HG03097 (cell line): ENCODE results near the gene ATP10A.

Experiments used
- ATAC-seq: cut with Tn5 transposase; IDR thresholded peaks from one replicate; pipeline ENCODE4 v1.9.1; 2021; ENCODE audit not compliant: unreplicated experiment, low FRiP score

Gene ATP10A

DNA sequence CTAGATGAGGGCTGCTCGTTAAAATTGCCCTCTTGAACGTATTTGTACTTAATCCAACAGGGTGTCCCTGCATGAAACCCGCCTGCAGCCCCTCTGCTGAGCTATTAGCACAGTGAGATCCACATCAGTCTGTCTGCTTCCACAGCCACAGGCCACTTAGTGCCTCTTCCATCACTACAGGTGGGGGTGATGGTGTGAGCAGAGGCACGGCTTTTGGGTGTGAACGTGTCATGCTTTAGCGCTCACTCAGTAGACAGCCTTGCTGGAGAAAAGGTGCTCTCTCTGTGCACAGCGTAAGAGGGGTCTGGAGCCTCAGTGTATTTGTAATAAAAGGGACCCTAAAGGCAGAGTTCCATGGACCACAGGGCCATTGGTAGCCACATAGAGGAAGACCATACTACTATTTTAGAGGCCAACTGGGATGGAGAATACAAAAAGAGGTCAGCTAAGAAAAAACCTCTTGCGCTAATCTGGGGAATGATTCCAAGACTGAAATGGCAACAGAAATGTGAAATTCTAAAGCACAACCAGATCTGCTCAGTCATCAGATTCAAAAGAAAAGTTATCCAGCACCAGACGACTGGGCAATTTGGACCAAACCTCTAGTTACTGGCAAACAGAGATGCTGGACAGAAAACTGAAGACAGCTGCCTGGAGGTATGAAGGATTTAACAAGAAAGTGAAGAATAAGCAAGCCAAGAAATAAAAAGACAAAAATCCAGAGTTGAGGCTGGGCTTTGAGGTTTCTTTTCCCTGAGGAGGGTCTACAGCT is 120.2 kb downstream of the ATP10A start:
- ATAC-seq: no peak

DNA sequence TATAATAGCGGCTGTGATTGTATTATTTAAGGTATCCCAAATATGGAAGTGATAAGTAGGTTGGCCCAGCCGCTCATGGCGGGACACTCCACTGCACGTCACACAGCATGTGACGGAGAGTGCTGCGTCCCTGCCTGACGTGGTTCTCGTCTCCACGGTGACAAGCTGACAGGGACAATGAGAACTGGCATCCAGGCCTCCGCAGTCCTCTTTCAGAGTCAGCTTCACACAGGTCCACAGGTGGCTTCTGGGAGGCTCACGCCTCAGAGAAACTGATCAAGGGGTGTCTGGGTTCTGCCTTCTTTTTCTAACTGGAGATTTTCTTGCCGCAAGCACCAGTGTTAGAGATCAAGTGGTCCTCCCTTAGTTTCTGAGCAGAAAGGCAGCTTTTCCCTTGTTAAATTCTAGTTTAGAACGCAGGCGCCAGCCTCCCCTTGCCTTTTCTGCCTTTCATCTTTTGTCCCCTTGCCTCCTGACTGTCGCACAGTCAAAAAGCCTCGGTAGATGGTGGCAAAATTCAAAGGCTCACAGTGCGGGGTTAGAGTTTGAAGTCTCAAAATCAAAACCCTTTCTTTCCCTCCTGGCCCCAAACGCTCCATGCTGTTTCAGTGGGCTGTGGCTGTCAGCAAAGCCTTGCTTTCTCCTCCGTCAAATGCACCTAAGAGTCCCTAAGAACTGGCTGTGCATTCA is 120.9 kb downstream of the ATP10A start:
- ATAC-seq: no peak

DNA sequence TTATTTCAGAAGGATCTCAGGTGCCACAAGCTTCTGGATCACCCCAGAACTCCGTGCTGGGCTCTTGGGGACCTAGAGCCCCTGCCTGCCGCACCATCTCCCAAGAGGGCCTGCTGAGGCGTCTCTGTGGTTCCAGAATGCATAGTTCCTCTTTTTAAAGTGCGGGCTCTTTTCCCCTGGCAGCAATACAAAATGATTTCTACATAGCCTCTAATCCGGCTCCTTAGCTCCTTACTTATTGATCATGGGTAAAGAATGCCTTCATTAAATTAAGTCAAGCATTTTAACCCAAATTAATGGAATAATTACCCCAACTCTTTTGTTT is 121.9 kb downstream of the ATP10A start:
- ATAC-seq: no peak

DNA sequence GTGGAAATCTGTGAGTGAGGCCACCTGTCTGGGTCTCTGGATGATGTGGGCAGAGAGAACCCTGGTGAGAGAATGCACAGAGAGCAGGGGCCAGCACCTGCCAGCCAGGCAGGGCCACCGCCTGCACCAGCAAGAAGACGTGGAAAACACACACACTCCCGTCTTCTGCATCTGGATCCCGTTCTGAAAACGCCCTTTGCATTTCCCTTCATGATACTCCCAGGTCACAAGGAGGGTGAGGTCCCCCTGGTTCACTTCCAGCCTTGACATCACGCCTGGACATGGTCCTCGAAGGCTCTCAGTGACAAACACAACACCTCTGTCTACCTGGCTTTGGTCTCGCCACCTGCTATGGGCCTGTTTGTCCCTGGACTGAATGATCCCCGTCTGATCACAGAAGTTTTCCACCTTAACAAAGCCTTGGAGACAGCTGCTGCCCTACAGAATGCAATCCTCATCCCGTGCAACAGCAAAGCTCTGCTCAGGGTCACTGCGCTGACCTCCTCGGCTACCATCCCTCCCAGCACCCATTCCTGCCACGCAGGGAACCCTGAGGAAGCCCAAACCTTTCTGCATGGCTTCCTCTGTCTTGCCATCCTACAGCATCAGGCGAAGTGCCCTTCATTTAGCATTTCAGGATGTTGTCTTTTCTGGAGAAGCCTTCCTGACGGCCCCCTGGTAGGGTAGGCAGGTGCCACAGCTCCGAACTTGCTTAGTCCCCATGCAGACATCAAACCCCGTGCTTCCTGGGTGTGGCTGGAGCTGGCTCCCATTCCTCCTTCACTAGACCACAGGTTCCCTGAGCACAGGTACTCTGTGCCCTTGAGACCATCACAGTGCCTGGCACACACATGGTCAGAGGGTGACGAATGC is 122.5 kb downstream of the ATP10A start:
- ATAC-seq: no peak

DNA sequence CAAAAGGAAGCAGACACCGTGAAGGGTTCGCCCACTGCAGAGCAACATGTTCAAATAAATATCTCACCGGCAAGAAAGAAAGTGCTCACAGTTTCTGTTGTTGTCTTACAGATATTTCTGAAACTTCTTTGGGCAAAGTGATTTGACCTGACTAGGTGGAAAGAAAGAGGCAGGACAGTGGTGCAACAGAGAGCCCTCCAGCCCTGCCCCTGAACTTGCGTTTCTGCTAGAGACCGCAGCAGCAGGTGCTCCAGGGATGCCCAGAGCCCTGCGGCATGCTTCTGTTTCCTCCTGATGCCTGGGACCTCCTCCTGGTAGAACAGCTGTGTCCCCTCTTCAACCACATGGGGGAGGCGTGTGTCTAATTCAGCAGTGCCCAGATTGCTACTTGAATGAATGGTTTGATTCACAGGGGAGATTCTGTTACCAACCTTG is 123.4 kb downstream of the ATP10A start:
- ATAC-seq: no peak

DNA sequence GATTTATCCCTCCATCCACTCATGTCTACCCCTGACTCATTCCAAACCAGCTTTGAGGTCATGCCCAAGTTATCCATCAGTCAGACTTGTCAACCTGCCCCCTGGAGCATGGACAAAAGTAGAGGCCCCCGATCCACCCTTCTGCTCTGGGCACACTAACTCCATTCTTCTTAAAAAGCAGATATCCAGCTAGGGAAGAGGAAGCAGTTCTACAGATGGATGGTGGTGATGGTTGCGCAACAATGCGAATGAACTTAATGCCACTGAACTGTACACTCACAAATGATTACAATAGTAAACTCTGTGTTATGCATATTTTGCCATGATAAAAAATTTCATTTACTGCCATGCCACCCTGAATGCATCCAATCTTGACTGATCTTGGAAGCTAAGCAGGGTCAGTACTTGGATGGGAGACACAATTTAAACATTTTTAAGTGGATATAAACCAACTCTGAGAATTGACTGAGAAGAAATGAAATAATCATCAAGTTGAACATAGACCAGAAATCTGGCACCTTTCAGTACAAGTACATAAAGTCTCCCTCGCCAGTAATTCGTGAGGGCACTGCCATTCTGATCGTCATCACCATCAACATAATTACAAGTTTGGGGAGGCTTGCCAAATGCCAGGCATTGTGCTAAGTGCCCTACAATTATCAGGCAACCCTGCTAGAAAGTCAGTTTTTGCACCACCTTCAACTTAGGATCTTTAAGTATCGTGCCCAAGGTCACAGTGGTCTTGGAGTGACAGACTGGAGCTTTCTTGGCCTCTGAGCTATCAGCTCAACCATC is 124.8 kb downstream of the ATP10A start:
- ATAC-seq: no peak

DNA sequence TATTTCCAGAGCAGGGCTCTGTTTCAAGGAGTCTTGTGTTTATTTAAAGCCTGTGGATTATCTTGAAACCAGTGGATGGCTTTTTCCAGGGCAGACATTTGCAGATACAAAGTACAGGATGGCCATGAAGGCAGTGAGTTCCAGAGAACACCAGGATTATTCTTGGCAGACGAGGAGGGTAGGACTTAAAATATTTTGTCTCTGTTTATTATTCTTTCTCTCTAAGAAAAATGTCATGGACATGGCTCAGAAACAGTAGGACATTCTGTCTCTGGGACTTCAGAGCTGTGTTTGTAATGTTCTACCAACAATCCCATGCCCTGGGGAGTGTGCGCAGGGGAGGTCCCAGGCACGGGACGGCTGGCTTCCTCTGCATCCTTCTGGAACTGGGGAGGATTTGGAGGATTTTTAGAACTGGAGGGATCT is 125.9 kb downstream of the ATP10A start:
- no peak for ATAC-seq

DNA sequence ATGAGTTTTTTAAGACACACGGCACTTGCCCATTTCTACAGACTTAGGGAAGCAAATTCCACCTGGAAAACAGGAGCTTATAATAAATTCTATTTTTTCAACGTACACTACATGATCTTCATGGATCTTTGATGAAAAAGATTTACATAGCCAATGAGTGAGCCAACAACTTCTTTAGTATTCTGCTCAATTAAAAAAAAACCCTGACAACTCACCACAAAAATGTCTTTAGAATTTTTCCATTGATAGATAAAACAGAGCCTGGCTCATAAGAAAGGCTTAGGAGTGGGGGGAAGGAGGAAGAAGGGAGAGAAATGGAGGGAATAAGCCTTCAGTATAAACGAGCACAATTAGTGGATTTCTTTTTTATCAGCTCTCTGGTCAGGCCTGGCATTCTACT is 126.7 kb downstream of the ATP10A start:
- no peak for ATAC-seq

DNA sequence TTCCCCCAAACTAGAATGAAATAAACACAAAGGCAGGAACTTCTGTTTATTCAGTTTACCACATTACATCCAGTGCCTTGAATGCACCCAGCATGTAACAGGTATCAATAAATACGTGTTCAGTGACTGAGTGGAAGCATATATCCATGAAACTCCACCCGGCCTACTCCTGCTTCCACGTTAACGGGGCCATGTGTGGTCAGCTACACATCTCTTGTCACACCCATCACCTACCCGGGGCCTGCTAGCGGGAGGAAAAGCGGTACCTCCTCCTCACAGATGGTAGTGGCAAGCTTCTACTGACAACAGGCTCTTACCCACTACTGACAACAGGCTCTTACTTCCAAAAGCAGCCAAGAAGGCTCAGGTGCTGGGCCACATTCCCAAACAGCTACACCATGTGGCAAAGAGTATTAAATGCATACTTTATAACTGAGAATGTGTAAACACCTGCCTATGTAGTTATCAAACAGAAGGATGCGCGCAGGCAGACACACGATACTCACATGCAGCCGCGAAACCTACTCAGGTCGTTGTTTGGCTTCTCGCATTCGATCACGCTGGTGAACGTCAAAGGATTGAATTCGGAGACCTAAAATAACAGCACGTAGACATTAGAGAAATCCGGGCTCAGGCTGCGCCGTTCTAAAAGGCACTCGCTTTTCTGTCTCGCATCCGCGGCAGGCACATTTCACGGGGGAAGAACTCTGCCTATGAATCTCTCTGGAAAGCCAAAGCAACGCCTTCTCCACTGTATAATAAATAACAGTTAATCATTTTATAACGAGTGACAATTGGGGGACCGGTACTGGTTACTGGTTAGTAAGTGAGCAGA is 127.4 kb downstream of the ATP10A start:
- ATAC-seq: no peak

DNA sequence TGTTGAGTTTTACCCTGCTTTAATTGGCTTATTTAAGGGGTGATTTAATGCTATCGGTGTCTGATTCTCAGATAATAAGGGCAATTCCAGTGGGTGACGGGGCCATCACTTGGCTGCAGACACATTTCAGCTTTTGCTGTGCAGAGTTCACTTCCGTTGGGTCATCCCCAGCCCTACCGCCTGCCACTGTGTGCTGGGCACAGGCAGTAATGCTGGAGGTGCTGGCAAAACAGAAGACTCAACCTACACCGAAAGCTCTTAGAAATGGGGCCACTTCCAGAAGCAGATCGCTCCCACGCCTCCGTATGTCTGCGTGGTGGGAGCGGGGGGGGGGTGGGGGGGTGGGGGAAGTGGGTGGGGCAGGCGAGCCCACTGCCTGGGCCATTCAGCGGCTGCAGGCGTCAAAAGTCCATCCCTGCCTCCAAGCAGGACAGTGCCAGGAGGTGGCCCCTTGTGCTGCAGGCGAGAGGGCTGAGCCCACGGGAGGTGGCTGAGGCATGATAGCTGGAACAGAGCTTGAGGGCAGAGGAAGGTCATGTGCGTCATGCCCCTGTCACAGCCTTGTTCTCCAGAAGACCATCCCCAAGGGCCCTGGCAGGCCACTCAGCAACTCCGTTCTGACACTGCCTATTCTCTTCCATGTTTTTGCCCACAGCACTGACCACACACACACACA is 128.3 kb downstream of the ATP10A start:
- no peak for ATAC-seq

DNA sequence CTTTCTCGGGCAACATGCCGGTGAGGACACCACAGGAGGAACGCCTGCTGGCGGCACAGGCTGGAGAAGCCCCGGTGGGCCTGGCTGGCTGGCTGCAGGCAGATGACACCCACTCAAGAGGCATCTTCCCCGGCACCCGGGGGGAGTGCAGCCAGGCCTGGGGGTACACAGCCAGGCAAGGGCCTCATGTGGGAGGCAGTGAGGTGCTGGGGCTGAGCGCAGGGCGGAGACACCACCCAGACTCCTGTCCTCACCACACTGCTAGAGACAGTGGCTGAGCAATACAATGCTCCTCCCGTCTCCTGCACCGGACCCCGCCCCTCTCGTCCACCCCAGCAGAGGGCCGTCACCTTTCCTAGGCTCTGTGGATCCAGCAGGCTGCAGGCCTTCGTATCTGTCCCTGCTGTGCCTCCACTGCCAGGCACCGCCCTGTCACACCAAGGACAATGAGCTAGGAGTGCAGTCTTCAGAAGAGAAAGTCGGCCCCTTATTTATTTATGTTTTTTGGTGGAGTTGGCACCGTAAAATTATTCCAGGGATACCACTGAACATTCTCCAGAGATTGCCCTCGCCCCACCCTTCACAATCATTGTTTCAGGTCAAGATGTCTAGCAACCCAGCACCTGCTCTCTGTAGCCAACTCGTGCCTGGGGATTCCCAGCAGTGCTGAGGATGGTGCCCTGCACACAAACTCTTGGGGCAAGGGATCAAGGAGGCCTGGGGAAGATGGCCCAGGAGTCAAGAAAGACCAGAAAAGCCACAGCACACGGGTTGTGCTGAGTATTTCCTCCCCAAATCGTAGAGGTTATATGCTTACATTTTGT is 129.1 kb downstream of the ATP10A start:
- no peak for ATAC-seq

DNA sequence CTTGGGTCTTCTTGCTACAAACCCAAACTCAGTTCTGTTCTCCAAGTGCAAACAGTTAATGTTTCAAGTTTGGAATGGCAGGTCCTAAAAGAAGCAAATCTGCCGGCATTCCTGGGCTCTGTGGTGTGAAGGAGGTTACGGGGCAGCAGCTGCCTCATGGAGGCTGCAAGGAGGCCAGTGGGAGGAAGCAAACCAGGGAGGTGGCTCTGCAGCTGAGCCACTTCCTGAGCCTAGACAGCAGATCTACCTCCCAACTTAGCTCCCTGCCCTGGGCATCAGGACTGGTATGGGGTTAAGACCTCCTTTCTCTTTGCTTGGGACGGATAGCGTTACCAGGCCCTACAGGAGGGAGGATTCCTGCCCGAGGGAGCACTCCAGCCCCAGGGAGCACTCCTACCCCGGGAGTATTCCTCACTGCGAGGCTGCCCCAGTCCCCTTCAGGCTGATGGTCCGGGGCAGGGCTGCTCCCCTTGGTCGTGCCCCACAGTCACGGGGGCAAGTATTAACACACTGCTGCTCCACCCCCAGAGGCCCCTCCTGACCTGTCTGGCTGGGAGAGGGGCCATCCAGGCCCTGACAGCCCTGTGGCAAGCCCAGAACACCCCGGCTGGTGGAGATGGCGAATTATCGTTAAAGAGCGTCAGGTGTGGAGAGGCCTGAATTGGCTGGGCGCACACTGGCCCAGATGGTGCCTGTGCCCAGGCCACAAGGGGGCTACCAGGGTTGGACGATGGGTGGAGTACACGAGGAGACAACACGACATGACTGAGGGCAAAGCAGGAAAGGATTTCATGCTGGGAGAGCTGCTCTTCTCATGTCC is 129.9 kb downstream of the ATP10A start:
- ATAC-seq: no peak

DNA sequence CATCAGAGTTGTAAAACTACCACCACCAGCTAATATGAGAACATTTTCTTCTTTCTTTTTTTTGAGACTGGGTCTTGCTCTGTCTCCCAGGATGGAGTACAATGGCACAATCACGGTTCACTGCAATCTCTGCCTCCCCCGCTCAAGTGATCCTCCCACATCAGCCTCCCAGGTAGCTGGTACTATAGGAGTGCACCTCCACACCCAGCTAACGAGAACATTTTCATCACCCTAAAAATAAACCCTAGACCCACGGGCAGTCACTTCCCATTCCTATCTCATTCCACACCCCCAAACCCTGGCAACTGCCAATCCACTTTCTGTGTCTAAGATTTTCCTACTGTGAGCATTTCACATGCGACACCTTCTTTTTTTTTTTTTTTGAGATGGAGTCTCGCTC is 130.9 kb downstream of the ATP10A start:
- no peak for ATAC-seq

DNA sequence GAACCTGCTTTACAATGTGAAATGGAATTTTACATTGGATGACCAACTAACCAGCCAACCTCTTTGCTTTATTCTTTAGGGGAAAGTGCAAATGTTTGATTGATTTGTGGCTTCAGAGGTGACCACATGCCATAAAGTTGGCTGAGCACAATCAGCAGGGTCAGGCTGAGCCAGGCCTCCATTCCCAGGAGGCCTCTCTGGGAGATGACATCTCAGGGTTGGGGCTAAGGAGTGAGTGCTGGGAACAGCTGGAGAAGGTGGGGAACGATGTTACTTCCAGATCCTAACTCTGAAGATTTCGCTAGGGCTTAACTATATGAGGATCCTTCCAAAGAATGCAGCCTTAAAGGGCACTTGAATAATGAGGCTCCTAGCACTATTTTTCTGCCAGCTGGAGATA is 131.7 kb downstream of the ATP10A start:
- ATAC-seq: no peak

DNA sequence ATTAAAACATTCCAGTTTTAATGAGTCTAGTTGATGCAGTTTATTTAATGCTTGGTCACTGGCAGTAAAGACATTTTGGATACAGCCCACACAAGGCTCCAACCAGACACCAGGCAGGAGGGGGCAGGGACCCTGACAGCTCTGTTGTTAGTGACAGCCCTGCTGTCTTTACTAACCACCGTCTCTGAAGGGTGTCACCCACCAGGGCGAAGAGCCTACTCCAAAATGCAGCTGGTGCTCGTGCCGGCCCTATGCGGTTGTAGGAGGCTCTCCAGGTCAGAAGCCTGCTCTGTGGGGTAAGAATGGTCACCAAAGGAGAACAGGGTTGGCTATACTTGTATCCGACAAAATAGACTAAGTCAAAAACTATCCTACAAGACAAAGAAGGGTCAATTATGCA is 132.2 kb downstream of the ATP10A start:
- ATAC-seq: no peak

DNA sequence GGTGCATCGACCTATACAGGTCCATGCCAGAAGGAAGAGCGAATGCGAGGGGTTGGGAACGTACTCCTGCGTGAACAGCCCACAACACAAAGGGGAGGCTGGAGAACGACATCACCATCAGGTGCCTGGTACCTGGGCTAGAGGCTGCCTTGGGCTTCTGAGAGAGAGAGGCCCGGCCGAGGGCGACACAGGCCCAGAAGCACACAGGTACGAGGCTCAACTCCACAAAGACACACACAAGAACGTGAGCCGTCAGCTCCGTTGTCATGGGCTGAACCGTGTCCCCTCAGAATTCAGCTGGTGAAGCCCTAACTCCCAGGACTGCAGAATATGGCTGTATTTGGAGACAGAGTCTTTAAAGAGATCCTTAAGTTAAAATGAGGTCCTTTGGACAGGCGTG is 134.3 kb downstream of the ATP10A start:
- no peak for ATAC-seq

DNA sequence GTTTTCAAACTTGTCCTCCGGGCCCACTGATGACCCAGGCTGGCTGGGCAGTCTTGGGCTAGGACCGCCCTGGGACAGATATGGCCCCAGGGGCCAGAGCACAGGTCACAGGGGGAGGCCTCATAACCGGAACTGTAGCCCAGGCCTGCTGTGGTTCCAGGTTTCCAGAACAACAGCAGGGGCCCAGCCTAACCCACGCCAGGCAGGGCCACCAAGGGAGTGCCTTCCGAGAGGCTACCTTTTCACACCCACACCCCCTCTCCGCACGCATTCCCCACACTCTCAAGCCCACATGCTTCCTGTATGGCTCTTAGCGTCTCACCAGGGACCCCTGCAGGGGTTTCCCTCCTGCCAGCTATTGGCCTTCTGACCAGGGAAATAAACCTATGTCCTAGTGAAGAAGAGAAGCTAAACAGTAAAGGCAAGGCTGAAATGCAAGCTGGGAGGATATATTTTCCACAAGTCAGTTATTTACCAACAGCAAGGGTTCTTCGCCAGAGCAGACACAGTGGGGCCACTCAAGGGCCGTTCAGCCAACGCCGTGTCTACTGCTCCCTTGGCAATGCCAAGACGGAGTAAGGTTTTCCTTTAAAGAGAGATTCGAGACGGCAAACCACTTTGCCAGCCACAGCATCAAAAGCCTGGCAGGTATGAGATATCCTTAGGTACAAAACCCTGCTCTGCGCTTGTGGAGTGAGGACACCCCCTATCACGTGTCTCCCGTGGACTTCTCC is 135.1 kb downstream of the ATP10A start:
- no peak for ATAC-seq
